OCI-LY7 (cell line): ENCODE measurements around the gene LPAR3. TPM values are rescaled to one million over a fixed set of nuclear protein-coding genes. Genes with fewer than 3 reads are reported as not detected.

Experiments used
- BruUV-seq: library from RNA; stranded (reverse); fragments of 400-500 nt; replicated peaks from 2 replicates; lab custom pipeline; 2021; lab: Mats Ljungman, UMichigan
- CTCF ChIA-PET: fragments of 300-600 bp; sonication (Branson Sonifier 250); formaldehyde crosslinking; loops from one replicate; lab custom pipeline; 2022; ENCODE audit warnings: antibody characterized with exemption; ENCODE audit not compliant: unreplicated experiment; lab: Charles Lee
- POLR2A ChIA-PET: fragments of 300-600 bp; sonication (Branson Sonifier 250); formaldehyde crosslinking; loops from one replicate; lab custom pipeline; 2022; ENCODE audit warnings: antibody characterized with exemption; lab: Charles Lee
- DNase-seq: peaks from one replicate; pipeline ENCODE4 v3.0.0-alpha.2; 2015; ENCODE audit warnings: low spot score
- H2AFZ ChIP-seq: fragments of 200-600 bp; sonication (generic), shearing (Covaris generic); 2 replicates; pipeline ENCODE4 v1.6.1; 2014; ENCODE audit warnings: mild to moderate bottlenecking, antibody characterized with exemption, low read length, moderate library complexity
- H3K27ac ChIP-seq: fragments of 200-600 bp; sonication (generic); 2 replicates; pipeline ENCODE4 v1.5.1; 2014; ENCODE audit warnings: mixed run types, low read depth, mild to moderate bottlenecking, moderate library complexity, low read length, inconsistent platforms; ENCODE audit not compliant: poor library complexity, severe bottlenecking
- H3K36me3 ChIP-seq: fragments of 200-600 bp; sonication (generic); 2 replicates; pipeline ENCODE4 v1.6.1; 2014; ENCODE audit warnings: mild to moderate bottlenecking, antibody characterized with exemption, low read length, moderate library complexity, mixed read lengths; ENCODE audit not compliant: insufficient read depth
- H3K4me1 ChIP-seq: fragments of 200-600 bp; sonication (generic); 2 replicates; pipeline ENCODE4 v1.5.1; 2014; ENCODE audit warnings: mild to moderate bottlenecking, low read length; ENCODE audit not compliant: insufficient read depth, poor library complexity, severe bottlenecking
- H3K4me2 ChIP-seq: fragments of 200-600 bp; sonication (generic); 2 replicates; pipeline ENCODE4 v1.6.1; 2014; ENCODE audit warnings: mild to moderate bottlenecking, low read length
- H3K4me3 ChIP-seq: fragments of 200-600 bp; sonication (generic); 2 replicates; pipeline ENCODE4 v1.5.1; 2014; ENCODE audit warnings: mild to moderate bottlenecking, low read depth, low read length; ENCODE audit not compliant: poor library complexity, severe bottlenecking
- H3K79me2 ChIP-seq: fragments of 200-600 bp; sonication (generic); 2 replicates; pipeline ENCODE4 v1.6.1; 2016; ENCODE audit warnings: low read depth, mild to moderate bottlenecking, low read length, moderate library complexity, mixed read lengths; ENCODE audit not compliant: insufficient read depth
- H3K9me2 ChIP-seq: fragments of 200-600 bp; sonication (generic); 2 replicates; pipeline ENCODE4 v1.6.1; 2016; ENCODE audit warnings: mild to moderate bottlenecking, low read length, mixed read lengths; ENCODE audit not compliant: insufficient read depth
- H3K9me3 ChIP-seq: fragments of 200-600 bp; sonication (generic); 2 replicates; pipeline ENCODE4 v1.6.1; 2014; ENCODE audit warnings: mild to moderate bottlenecking, mixed run types, low read length, mixed read lengths
- H4K20me1 ChIP-seq: fragments of 200-600 bp; sonication (generic); 2 replicates; pipeline ENCODE4 v1.6.1; 2014; ENCODE audit warnings: mild to moderate bottlenecking, antibody characterized with exemption, low read length, moderate library complexity, mixed read lengths; ENCODE audit not compliant: insufficient read depth
- CTCF ChIP-seq: fragments of 200-600 bp; sonication (generic); conservative IDR thresholded peaks from 2 replicates; pipeline ENCODE4 v1.5.1; 2014; ENCODE audit warnings: mild to moderate bottlenecking, antibody characterized with exemption, low read length, moderate library complexity, mixed read lengths
- EZH2phosphoT487 ChIP-seq: fragments of 200-600 bp; sonication (generic); IDR thresholded peaks from 2 replicates; pipeline ENCODE4 v1.6.1; 2018; ENCODE audit warnings: low read depth, borderline replicate concordance, mild to moderate bottlenecking, mixed run types, antibody characterized with exemption, low read length, moderate library complexity, mixed read lengths
- intact Hi-C: fragments of 100-400 bp; cut with micrococcal nuclease; formaldehyde crosslinking; loops from one replicate; pipeline ENCODE4 v1.10.0; 2022; ENCODE audit not compliant: unreplicated experiment
- total RNA-seq, 2 experiments: library from RNA; depleted of rRNA in 1 of 2; stranded (reverse); fragments of >200 nt in 1 of 2; shearing (Covaris generic) in 1 of 2; gene quantifications; 2 replicates each; pipeline ENCODE4 v1.2.3, GENCODE V29; 2014 to 2022

Gene LPAR3
- total RNA-seq, 2 experiments from 2014 or later = not detected

GRCh38 chr1:84851839-84852238 is 41.2 kb downstream of the LPAR3 start:
- peaks cover 10% of the 10 kb centered on the region for H3K4me1 ChIP-seq
- ChIA-PET CTCF (no interaction called here), POLR2A (interaction anchor here (1.6 kb wide), 1 partner anchor 10 kb away, joined by 6 read pairs; no protein-coding TSS in a partner anchor)
- no peak for DNase-seq
- TF ChIP-seq EZH2phosphoT487 = no peak
- TF ChIP-seq CTCF = no peak
- intact Hi-C loops = no loop called here
- no TSS peak for BruUV-seq
- no peaks in the 10 kb centered on the region for H3K9me2 ChIP-seq
- no peaks in the 10 kb centered on the region for H3K36me3 ChIP-seq
- H3K4me3 ChIP-seq = no peak overlapping the region
- no peaks in the 10 kb centered on the region for H3K9me3 ChIP-seq
- no peak overlapping the region for H3K4me2 ChIP-seq
- H3K79me2 ChIP-seq = no peaks in the 10 kb centered on the region
- H4K20me1 ChIP-seq = no peaks in the 10 kb centered on the region
- no peak overlapping the region for H2AFZ ChIP-seq
- H3K27ac ChIP-seq = no peak overlapping the region

GRCh38 chr1:84849357-84849975 is 43.5 kb downstream of the LPAR3 start:
- H3K9me3 ChIP-seq = no peaks in the 10 kb centered on the region
- ChIA-PET CTCF (no interaction called here), POLR2A (interaction anchor here (1.1 kb wide), 1 partner anchor 9 kb away, joined by 3 read pairs; no protein-coding TSS in a partner anchor)
- no peak for TF ChIP-seq CTCF
- TF ChIP-seq EZH2phosphoT487 = no peak
- no peaks in the 10 kb centered on the region for H3K9me2 ChIP-seq
- H3K4me3 ChIP-seq = no peak overlapping the region
- H4K20me1 ChIP-seq = no peaks in the 10 kb centered on the region
- no TSS peak for BruUV-seq
- no peak overlapping the region for H3K27ac ChIP-seq
- H3K4me2 ChIP-seq = no peak overlapping the region
- H3K4me1 ChIP-seq = peaks cover 8% of the 10 kb centered on the region
- H3K36me3 ChIP-seq = no peaks in the 10 kb centered on the region
- H3K79me2 ChIP-seq = no peaks in the 10 kb centered on the region
- DNase-seq = no peak
- intact Hi-C loops = no loop called here
- no peak overlapping the region for H2AFZ ChIP-seq
